Measurements from ENCODE around the gene MAP2K2. TPM values are rescaled to one million over a fixed set of nuclear protein-coding genes. Genes with fewer than 3 reads are reported as not detected.
"Not testable (repeated sequence)": the region's sequence is repeated elsewhere in the genome, so short reads cannot be mapped to it uniquely, and the experiment has no call there.

Gene MAP2K2
- 92.7 TPM for polyA plus RNA-seq (ENCODE audit: insufficient read length)
- long read RNA-seq, donor 1, transcript MAP2K2-201 (11 exons, 1,734 nt) = major isoform, 56 of 101 reads
- long read RNA-seq, donor 1, partial matches to known transcripts = 37 of 101 reads
- long read RNA-seq, donor 1, other reads (novel, unspliced or antisense) = 7 of 101 reads
- long read RNA-seq, donor 2, transcript MAP2K2-201 (11 exons, 1,734 nt) = major isoform, 52 of 60 reads
- long read RNA-seq, donor 2, partial matches to known transcripts = 6 of 60 reads
- long read RNA-seq, donor 2, other reads (novel, unspliced or antisense) = 0 of 60 reads
- long read RNA-seq, donor 3, transcript MAP2K2-201 (11 exons, 1,734 nt) = major isoform, 27 of 33 reads
- long read RNA-seq, donor 3, partial matches to known transcripts = 5 of 33 reads
- long read RNA-seq, donor 3, other reads (novel, unspliced or antisense) = 0 of 33 reads
- long read RNA-seq, donor 4, partial matches to known transcripts = 11 of 12 reads
- long read RNA-seq, donor 4, other reads (novel, unspliced or antisense) = 0 of 12 reads
- long read RNA-seq, donor 5, transcript MAP2K2-201 (11 exons, 1,734 nt) = major isoform, 70 of 126 reads
- long read RNA-seq, donor 5, partial matches to known transcripts = 34 of 126 reads
- long read RNA-seq, donor 5, other reads (novel, unspliced or antisense) = 21 of 126 reads
- long read RNA-seq, donor 6, transcript MAP2K2-201 (11 exons, 1,734 nt) = major isoform, 46 of 93 reads
- long read RNA-seq, donor 6, partial matches to known transcripts = 38 of 93 reads
- long read RNA-seq, donor 6, other reads (novel, unspliced or antisense) = 7 of 93 reads
- long read RNA-seq, donor 7, transcript MAP2K2-201 (11 exons, 1,734 nt) = major isoform, 73 of 109 reads
- long read RNA-seq, donor 7, partial matches to known transcripts = 28 of 109 reads
- long read RNA-seq, donor 7, other reads (novel, unspliced or antisense) = 5 of 109 reads
- long read RNA-seq, donor 8, transcript MAP2K2-201 (11 exons, 1,734 nt) = major isoform, 16 of 17 reads
- long read RNA-seq, donor 8, partial matches to known transcripts = 0 of 17 reads
- long read RNA-seq, donor 8, other reads (novel, unspliced or antisense) = 0 of 17 reads

DNA sequence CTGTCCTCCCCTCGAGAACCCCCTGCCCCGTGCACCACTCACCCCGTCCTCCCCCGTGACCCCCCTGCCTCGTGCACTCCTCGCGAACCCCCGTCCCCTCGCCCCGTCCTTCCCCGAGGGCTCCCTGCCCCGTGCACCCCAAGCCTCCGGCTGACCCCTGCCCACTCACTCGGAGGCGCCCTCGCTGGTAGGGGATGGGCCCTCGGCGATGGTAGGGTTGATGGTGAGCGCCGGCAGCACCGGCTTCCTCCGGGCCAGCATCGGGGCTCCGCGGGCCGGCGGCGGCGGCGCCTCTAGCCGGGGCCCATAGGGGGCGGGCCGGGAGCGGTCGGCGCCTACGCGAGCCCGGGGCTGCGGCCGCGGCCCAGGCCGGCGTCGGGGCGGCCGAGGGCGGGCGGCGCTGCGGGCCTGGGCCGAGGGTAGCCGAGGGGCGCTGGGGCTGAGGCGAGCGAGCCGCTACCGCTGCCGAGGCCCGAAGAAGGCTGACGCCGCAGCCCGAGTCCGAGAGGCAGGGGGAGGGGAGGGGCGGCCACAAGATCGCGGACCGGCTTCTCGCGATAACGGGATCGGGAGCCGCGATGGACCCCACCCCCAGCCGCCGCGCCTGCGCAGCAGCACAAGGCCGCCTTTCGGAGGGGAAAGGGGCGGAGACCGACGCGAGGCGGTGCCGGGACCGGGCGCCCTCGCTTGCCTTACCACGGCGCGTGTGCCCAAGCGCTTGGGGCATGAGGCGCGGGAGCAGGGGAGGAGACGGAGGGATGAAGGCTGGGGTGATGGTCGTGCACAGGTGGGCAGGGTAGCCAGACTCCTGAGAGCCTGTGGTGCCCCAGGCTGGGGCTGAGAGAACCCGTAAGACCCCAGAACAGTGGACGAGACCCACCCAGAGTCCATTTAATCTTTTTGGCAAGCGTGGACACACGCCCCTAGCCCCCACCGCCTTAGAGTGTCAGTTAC, at the start of gene MAP2K2:
MAP2K2 (minus strand) TSS at position 508 of the 954 bp plus-strand sequence; CDS start at position 261, 247 bp downstream.
- peak; percentile 89 for DNase-seq

DNA sequence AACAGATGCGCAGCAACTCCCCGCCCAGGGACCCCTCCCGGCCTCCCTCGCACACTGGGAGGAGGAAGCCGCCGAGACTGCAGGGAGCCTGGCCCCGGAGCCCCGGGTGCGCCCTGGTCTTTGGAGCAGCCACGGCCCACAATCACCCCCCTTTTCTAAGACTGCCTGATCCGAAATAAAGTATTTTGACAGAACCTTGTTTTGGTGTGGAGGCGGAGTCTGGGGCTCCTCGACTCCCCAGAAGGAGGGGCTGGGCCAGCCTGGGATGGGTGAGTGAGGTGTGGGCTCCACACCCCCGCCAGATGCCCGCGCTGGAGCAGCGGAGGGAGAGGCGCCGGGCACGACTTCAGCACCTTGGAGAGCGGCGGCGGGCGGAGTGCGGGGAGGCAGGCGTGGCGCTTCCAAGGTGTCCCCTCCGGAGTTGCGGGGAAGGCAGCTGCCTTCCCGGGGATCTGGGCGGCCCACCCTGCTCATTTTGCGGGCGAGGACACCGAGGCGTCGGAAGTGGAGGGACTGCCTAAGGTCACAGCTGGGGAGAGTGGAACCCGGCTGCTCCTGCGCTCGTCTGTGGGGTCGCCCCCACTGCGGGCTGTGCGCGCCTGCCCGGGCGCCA, 49.0 kb upstream of the MAP2K2 start:
- DNase-seq = peak; percentile 61

DNA sequence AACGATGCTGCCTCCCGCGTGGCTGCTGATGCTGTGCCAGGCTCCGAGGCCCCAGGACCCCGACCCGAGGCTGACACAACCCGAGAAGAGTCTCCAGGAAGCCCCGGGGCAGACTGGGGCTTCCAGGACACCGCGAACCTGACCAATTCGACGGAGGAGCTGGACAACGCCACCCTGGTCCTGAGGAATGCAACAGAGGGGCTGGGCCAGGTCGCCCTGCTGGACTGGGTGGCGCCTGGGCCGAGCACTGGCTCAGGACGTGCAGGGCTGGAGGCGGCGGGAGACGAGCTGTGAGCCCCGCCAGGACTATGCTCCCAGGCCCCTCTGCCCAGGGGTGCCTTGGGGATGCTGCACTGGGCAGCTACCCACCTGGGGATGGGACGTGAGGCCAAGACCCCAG, 47.8 kb upstream of the MAP2K2 start:
- no peak for DNase-seq

DNA sequence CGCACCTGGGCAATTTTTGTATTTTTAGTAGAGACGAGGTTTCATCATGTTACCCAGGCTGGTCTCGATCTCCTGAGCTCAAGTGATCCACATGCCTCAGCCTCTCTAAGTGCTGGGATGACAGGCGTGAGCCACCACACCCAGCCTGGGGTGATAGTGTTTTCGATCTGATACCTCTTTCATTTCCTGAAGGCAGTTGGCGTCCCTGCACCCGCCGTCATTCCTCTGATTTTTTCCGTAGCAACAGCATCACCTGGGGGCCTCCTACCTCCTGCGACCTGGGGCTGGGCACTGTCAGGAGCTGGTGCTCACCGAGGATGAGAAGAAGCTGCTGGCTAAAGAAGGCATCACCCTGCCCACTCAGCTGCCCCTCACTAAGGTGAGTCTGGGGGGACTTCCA, 40.3 kb upstream of the MAP2K2 start:
- no peak for DNase-seq

DNA sequence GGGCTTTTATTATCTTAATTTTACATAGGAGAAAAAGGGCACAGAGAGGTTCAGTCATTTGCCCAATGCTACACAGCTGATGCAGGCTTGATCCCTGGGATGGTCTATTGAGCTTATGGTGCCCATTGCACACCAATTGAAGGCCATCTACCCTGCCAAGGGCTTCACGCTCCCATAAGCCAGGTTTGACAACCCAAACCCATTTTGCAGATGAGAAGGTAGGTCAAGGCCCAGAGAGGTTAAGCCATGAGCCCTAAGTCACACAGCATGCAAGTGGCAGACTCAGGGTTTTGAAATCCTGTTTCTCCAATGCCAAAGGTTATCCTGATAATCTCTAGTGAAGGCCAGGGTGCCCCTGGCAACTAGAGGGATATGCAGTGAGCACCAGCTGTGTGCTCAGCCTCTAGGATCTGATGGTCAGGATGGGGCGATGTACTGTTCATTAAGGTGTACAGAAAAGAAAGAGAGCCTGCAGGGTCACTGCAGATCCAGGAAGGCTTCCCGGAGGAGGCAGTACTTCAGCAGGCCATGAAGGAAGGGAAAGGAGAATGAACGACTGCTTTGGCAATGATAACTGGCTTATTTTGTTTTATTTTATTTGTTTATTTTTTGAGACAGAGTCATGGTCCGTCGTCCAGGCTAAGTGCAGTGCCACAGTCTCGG, 37.6 kb upstream of the MAP2K2 start:
- DNase-seq = no peak

DNA sequence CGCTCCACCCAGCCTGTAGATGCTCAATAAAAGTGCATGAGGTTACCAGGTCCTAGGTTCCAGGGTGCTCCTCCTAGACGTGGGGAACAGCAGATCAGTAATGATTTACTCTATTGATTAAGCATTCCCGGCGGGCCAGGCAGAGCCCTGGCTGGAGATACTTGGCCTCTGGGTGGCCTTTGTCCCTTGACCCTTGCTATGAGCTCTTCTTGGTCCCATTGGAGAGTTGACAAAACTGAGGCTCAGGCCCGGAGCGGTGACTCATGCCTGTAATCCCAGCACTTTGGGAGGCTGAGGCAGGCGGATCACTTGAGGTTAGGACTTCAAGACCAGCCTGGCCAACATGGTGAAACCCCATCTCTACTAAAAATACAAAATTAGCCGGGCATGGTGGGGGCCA, 34.0 kb upstream of the MAP2K2 start:
- DNase-seq = not testable (repeated sequence)

DNA sequence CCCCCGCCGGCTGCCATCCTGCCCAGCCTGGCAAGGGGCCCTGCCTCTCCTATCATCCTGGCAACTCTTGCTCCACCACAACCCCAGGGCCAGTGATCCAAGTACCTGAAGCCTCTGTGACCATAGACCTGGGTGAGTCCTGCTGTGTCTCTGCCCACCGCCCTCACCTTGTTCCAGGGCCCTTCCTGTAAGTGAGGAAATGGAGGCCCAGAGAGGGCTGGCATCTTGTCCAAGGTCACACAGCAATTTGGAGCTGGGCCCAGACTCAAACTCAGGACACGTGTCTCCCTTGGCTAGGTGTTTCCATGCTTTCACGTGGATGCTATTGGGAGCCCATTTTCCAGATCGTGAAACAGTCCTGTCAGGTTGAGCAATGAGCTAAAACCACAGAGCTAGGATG, 33.2 kb upstream of the MAP2K2 start:
- DNase-seq = no peak

DNA sequence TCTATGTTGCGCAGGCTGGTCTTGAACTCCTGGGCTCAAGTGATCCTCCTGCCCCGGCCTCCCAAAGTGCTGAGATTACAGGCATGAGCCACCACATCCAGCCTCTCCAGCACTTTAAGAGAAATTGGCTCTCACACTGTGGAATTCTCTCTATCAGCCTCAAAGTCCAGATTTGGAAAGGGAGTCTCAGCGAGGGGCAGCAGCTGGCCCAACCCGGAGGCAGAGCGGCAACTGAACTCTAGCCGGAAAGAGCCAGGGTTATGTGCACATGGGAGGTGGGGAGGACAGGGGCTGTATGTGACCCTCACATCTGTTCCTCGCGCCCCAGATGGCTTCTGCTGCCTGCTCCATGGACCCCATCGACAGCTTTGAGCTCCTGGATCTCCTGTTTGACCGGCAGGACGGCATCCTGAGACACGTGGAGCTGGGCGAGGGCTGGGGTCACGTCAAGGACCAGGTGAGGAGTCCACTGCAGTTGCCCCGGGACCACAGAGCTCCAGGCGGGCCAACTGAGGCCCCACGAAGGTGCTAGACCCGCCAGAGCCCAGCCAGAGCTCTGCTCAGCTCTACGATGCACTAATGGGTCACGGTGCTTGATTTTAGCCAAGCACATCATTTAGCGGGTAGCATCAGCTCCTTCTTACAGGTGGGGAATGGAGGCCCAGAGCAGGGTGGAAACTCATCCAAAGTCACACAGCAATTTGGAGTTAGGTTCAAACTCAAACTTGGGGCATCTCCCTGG, 30.8 kb upstream of the MAP2K2 start:
- no peak for DNase-seq

DNA sequence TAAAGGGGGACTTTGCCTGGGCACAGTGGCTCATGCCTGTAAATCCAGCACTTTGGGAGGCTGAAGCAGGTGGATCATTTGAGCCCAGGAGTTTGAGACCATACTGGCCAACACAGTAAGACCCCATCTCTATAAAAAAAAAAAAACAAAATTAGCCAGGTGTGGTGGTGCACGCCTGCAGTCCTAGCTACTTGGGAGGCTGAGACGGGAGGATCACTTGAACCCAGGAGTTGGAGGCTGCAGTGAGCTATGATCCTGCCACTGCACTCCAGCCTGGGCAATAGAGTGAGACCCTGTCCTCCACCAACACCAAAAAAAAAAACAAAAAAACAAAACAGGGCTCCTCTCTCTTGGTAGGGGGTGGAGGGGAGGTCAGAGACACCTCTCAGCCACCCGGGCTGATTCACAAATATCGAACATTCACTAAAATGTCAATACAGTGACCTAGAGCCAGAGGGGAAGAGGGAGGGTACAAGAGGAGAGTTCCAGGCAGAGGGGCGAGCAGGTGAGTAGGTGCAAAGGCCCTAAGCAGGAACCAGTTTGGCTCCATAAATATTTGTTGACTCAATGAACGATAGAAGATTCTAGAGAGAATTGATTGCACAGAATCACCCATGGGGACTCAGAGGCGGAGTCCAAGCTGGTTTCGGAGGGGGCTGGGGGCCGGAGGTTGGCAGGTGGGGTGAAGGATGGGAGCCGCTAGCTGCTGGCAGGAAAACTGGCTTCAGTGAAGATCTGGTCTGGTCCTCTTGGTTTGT, 28.5 kb upstream of the MAP2K2 start:
- DNase-seq = no peak

DNA sequence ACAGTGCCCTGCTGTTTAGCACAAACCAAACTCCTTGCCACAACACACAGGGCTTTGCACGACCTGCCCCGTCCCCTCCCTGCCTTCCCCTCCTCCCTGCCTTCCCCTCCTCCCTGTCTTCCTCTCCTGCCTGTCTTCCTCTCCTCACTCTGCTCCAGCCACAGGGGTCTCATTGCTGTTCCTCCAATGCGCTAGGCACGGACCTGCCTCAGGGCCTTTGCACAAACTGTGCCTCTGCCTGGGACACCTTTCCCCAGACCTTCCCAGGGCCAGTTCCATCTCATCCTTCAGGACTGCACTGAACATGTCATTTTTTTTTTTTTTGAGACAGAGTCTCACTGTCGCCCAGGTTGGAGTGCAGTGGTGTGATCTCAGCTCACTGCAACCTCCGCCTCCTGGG, 27.7 kb upstream of the MAP2K2 start:
- no peak for DNase-seq

DNA sequence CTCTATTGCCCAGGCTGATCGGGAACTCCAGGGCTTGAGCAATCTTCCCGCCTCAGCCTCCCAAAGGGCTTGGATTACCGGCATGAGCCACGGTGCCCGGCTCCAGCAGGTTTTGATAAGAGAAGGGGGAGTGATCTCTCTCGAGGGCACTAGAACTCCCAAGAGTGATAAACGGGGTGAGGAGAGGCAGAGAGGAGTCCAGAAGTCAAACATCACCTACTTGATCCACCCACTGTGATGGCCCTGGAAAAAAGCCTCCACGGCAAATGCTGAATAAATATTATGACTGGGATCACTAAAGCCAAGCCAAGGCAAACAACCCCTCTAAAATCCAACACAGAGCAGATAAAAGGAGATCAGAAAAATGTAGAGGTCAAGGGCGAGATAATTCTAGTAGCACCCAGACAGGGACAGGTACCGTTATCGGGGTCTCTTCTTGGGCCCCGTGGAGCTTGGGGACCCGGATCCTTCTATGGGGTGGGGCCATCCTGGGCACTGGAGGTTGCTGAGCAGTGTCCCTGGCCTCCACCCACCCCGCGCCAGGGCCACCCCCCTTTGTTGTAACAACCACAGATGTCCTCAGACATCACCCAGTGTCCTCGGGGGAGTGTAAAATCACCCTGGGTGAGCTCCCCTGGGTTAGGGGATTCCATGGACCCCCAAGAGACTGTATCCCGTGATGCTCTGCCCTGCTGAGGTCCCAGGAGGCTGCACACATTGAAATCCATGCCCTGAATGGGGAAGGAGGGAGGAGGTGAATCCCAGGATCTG, 25.8 kb upstream of the MAP2K2 start:
- no peak for DNase-seq

DNA sequence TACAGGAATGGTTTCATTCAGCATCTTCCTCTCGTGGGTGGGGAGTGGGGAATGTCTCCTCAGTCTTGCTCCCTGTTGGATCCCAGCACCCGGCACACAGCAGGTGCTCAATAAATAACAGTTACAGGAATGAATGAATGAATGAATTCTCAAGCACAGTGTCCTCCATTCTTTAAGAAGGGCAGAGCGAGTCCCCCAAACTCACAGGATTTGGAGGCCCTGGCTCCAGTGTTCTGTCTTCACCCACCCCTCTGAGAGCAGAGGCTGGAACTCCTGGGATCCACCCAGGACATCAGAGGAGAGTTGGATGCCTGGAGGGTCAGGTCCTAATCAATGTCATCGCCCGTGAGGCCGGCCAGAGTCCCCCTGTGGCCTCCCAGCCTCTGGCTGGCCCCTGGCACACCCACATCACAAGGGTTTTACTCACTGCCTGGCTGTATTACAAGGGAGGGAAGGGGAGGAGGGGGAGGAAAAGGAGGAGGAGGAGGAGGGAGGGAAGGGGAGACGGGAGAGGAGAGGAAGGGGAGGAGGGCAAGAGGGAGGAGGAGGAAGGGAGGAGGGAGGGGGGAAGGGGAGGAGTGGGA, 20.8 kb upstream of the MAP2K2 start:
- DNase-seq = no peak

DNA sequence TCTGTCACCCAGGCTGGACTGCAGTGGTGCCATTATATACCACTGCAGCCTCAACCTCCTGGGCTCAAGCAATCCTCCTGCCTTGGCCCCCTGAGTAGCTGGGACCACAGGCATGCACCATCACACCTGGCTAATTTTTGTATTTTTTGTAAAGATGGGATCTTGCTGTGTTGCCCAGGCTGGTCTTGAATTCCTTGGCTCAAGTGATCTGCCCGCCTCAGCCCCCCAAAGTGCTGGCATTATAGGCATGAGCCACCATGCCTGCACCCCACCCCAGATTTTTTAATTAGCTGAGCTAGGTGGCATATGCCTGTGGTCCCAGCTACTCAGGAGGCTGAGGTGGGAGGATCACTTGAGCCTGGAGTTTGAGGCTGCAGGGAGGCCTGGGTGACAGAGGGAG, 19.0 kb upstream of the MAP2K2 start:
- DNase-seq = not testable (repeated sequence)

DNA sequence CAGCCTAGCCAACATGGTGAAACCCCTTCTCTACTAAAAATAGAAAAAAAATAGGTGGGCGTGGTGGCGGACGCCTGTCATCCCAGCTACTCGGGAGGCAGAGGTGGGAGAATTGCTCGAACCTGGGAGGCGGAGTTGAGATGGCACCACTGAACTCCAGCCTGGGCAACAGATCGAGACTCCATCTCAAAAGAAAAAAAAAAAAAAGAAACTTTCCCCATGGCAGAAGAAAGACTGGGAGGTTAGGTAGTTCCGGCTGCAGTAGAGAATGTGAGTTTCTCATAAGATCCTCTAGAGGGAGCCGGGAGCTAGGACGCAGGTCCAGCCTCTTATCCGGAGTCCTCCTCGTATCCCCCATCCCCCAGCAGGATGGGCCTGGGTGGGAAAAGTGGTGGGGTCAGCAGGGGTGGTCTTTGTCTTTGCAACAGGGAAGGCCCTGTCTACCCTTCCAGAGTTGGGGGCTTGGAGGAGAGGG, 16.4 kb upstream of the MAP2K2 start:
- DNase-seq = peak; percentile 33

DNA sequence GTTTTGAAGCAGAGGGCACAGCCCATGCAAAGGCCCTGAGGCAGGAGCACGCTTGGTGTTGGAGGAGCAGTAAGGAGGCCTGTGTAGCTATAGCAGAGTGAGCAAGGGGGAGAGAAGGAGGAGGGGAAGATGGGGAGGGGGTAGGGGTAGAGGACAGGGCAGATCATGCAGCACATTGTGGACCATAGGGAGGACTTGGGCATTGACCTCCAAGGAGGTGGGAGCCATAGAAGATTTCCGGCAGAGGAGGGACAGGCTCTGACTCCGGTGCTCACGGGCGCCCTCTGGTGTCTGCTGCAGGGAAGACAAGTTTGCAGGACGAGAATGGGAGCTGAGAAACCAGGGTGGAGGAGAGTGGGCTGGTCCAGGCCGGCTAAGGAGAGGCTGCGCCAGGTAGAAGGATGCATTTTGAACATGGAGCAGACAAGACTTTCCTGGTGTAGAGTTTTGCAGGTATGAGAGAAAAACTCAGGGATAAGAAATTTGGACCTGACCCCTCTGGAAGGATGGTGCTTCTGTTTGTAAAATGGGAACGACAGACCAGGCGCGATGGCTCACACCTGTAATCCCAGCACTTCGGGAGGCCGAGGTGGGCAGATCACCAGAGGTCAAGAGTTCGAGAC, 15.8 kb upstream of the MAP2K2 start:
- peak; percentile 35 for DNase-seq

DNA sequence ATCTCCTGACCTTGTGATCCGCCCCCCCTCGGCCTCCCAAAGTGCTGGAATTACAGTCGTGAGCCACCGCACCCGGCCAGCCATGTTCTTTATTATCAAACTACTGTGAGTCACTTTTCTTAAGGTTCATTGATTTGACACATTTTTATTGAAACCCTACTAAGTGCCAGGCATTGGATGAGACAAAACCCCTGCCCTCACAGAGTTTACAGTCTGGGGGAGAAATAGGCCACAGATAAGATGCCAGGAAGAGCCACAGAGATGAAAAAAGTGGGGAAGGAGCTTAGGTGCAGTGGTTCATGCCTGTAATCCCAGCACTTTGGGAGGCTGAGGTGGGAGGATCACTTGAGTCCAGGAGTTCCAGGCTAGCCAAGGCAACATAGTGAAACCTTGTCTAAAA, 14.5 kb upstream of the MAP2K2 start:
- no peak for DNase-seq

DNA sequence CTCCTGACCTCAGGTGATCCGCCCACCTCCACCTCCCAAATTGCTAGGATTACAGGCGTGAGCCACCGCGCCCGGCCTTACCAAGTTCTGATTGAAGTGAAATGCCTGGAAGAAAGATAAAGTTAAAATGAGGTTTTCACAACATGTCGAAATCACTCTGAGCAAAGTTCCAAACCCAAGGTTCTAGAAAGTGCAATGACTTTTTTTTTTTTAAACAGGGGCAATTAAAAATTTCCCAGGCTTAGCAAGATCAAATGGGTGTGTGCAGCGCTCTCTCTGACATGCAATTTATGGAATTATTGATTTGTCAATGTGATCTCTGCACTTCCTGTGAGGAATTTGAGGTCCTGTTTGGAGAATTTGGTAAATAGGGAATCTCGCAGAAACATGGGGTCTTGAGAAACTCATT, 12.8 kb upstream of the MAP2K2 start:
- no peak for DNase-seq
